C4-2B (cell line): ENCODE results near the gene LRIT1.

Source experiments
- ZFX ChIP-seq: fragments of 450-650 bp; IDR thresholded peaks from 2 replicates; pipeline ENCODE4 v1.6.1; 2017
- TF ChIP-seq, protein P1 (sequence below): fragments of 450-650 bp; conservative IDR thresholded peaks from 2 replicates; pipeline ENCODE4 v1.5.1; 2017; ENCODE audit warnings: mild to moderate bottlenecking

- TF ChIP-seq, protein P1, sequence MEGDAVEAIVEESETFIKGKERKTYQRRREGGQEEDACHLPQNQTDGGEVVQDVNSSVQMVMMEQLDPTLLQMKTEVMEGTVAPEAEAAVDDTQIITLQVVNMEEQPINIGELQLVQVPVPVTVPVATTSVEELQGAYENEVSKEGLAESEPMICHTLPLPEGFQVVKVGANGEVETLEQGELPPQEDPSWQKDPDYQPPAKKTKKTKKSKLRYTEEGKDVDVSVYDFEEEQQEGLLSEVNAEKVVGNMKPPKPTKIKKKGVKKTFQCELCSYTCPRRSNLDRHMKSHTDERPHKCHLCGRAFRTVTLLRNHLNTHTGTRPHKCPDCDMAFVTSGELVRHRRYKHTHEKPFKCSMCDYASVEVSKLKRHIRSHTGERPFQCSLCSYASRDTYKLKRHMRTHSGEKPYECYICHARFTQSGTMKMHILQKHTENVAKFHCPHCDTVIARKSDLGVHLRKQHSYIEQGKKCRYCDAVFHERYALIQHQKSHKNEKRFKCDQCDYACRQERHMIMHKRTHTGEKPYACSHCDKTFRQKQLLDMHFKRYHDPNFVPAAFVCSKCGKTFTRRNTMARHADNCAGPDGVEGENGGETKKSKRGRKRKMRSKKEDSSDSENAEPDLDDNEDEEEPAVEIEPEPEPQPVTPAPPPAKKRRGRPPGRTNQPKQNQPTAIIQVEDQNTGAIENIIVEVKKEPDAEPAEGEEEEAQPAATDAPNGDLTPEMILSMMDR, result no peak
- no peak for TF ChIP-seq ZFX
These were observed 3.4 kb upstream of the LRIT1 start, which contains the start of gene RGR for GRCh38 chr10:84244651-84245270.
